WTC11 (cell line): ENCODE data around the gene LSM3. TPM values are rescaled to one million over a fixed set of nuclear protein-coding genes. Genes with fewer than 3 reads are reported as not detected.
A peak's percentile ranks its signal among the peaks of the same experiment; 100 is the strongest.

ENCODE experiments used
- ATAC-seq: fragments of 200-7000 bp; cut with Tn5 transposase; 2 replicates; pipeline ENCODE4 v1.10.0; 2021; ENCODE audit warnings: mild to moderate bottlenecking, moderate library complexity
- CTCF ChIA-PET: fragments of 300-600 bp; sonication (Branson Sonifier 250); formaldehyde crosslinking; loops from one replicate; lab custom pipeline; 2021; ENCODE audit warnings: antibody characterized with exemption; lab: Charles Lee
- POLR2A ChIA-PET: fragments of 350-600 bp; sonication (Branson Sonifier 250); formaldehyde crosslinking; loops from one replicate; lab custom pipeline; 2021; ENCODE audit warnings: antibody characterized with exemption; lab: Charles Lee
- DNase-seq: peaks from one replicate; pipeline ENCODE4 v3.0.0; 2021; ENCODE audit warnings: low spot score
- H3K27ac Mint-ChIP-seq: 2 replicates; pipeline ENCODE4 v1.8.0; 2021; ENCODE audit warnings: mixed read lengths
- H3K27me3 Mint-ChIP-seq: 2 replicates; pipeline ENCODE4 v1.8.0; 2021; ENCODE audit warnings: low read depth, mild to moderate bottlenecking, moderate library complexity, mixed read lengths
- H3K36me3 Mint-ChIP-seq: 2 replicates; pipeline ENCODE4 v1.8.0; 2021; ENCODE audit warnings: mixed read lengths
- H3K4me1 Mint-ChIP-seq: 2 replicates; pipeline ENCODE4 v1.8.0; 2022; ENCODE audit warnings: mixed read lengths
- H3K4me3 Mint-ChIP-seq: 2 replicates; pipeline ENCODE4 v1.8.0; 2021; ENCODE audit warnings: mild to moderate bottlenecking, moderate library complexity, mixed read lengths
- H3K9me3 Mint-ChIP-seq: 2 replicates; pipeline ENCODE4 v1.8.0; 2021; ENCODE audit warnings: mixed read lengths
- CREB1 ChIP-seq: sonication (generic); formaldehyde crosslinking; IDR thresholded peaks from 2 replicates; pipeline ENCODE4 v1.8.0; 2023; ENCODE audit warnings: mild to moderate bottlenecking, missing genetic modification reagents
- EMX1 ChIP-seq: fragments of 250-450 bp; sonication (Bioruptor Pico); IDR thresholded peaks from 2 replicates; pipeline ENCODE4 v1.8.0; 2021; ENCODE audit warnings: mild to moderate bottlenecking
- FOXJ3 ChIP-seq: sonication (generic); formaldehyde crosslinking; IDR thresholded peaks from 2 replicates; pipeline ENCODE4 v1.9.0; 2021; ENCODE audit warnings: missing genetic modification reagents, mild to moderate bottlenecking, borderline replicate concordance
- JAZF1 ChIP-seq: fragments of 250-450 bp; sonication (Bioruptor Pico); IDR thresholded peaks from 2 replicates; pipeline ENCODE4 v1.9.0; 2021; ENCODE audit warnings: moderate library complexity, mild to moderate bottlenecking, inconsistent platforms
- NFATC4 ChIP-seq: fragments of 250-450 bp; sonication (Bioruptor Pico); IDR thresholded peaks from 2 replicates; pipeline ENCODE4 v1.9.0; 2021; ENCODE audit warnings: mild to moderate bottlenecking
- NR3C1 ChIP-seq: sonication (generic); formaldehyde crosslinking; conservative IDR thresholded peaks from 2 replicates; pipeline ENCODE4 v1.8.1; 2023; ENCODE audit warnings: low read depth, mild to moderate bottlenecking, missing genetic modification reagents
- TCF7 ChIP-seq: sonication (generic); formaldehyde crosslinking; IDR thresholded peaks from 2 replicates; pipeline ENCODE4 v1.8.0; 2022; ENCODE audit warnings: mild to moderate bottlenecking, low read depth, missing genetic modification reagents, moderate library complexity
- TEAD4 ChIP-seq: sonication (generic); formaldehyde crosslinking; IDR thresholded peaks from 2 replicates; pipeline ENCODE4 v1.8.0; 2022; ENCODE audit warnings: mild to moderate bottlenecking, missing genetic modification reagents
- TP53 ChIP-seq: sonication (generic); formaldehyde crosslinking; IDR thresholded peaks from 2 replicates; pipeline ENCODE4 v1.8.1; 2023; ENCODE audit warnings: mild to moderate bottlenecking, missing genetic modification reagents
- ZBTB21 ChIP-seq: sonication (generic); formaldehyde crosslinking; IDR thresholded peaks from 2 replicates; pipeline ENCODE4 v1.8.1; 2023; ENCODE audit warnings: mild to moderate bottlenecking, missing genetic modification reagents, borderline replicate concordance
- ZNF138 ChIP-seq: sonication (generic); formaldehyde crosslinking; conservative IDR thresholded peaks from 2 replicates; pipeline ENCODE4 v1.8.1; 2022; ENCODE audit warnings: mild to moderate bottlenecking, moderate library complexity, missing genetic modification reagents
- ZNF232 ChIP-seq: sonication (generic); formaldehyde crosslinking; IDR thresholded peaks from 2 replicates; pipeline ENCODE4 v1.8.0; 2022; ENCODE audit warnings: mild to moderate bottlenecking, missing genetic modification reagents
- ZNF317 ChIP-seq: sonication (generic); formaldehyde crosslinking; IDR thresholded peaks from 2 replicates; pipeline ENCODE4 v1.8.1; 2023; ENCODE audit warnings: low read depth, mild to moderate bottlenecking, moderate library complexity, missing genetic modification reagents, borderline replicate concordance
- total RNA-seq: library from RNA; stranded (reverse); gene quantifications from 3 replicates; pipeline ENCODE4 v1.2.3, GENCODE V29; 2021
- TF ChIP-seq, protein P1 (sequence below): sonication (generic); formaldehyde crosslinking; conservative IDR thresholded peaks from 2 replicates; pipeline ENCODE4 v1.8.1; 2022; ENCODE audit warnings: mild to moderate bottlenecking, missing genetic modification reagents
- TF ChIP-seq, protein P2 (sequence below): fragments of 250-450 bp; sonication (Bioruptor Pico); IDR thresholded peaks from 2 replicates; pipeline ENCODE4 v1.9.0; 2021; ENCODE audit warnings: moderate library complexity, mild to moderate bottlenecking, inconsistent platforms, borderline replicate concordance
- TF ChIP-seq, protein P3 (sequence below): sonication (generic); formaldehyde crosslinking; IDR thresholded peaks from 2 replicates; pipeline ENCODE4 v1.8.0; 2023; ENCODE audit warnings: mild to moderate bottlenecking, missing genetic modification reagents
- TF ChIP-seq, protein P4 (sequence below): sonication (generic); formaldehyde crosslinking; IDR thresholded peaks from 2 replicates; pipeline ENCODE4 v1.8.1; 2023; ENCODE audit warnings: mild to moderate bottlenecking, moderate library complexity, missing genetic modification reagents
- TF ChIP-seq, protein P5 (sequence below): sonication (generic); formaldehyde crosslinking; IDR thresholded peaks from 2 replicates; pipeline ENCODE4 v1.8.1; 2023; ENCODE audit warnings: mild to moderate bottlenecking, missing genetic modification reagents, moderate library complexity
- TF ChIP-seq, protein P6 (sequence below): fragments of 250-450 bp; sonication (Bioruptor Pico); IDR thresholded peaks from 2 replicates; pipeline ENCODE4 v1.9.0; 2021; ENCODE audit warnings: mild to moderate bottlenecking
- TF ChIP-seq, protein P7 (sequence below): sonication (generic); formaldehyde crosslinking; IDR thresholded peaks from 2 replicates; pipeline ENCODE4 v1.8.1; 2023; ENCODE audit warnings: mild to moderate bottlenecking, missing genetic modification reagents, moderate library complexity
- TF ChIP-seq, protein P8 (sequence below): fragments of 250-450 bp; sonication (Bioruptor Pico); IDR thresholded peaks from 2 replicates; pipeline ENCODE4 v1.9.0; 2021; ENCODE audit warnings: mild to moderate bottlenecking, borderline replicate concordance

LSM3 gene
- total RNA-seq, 1 experiment from 2014 or later, result 21.4 TPM

DNA sequence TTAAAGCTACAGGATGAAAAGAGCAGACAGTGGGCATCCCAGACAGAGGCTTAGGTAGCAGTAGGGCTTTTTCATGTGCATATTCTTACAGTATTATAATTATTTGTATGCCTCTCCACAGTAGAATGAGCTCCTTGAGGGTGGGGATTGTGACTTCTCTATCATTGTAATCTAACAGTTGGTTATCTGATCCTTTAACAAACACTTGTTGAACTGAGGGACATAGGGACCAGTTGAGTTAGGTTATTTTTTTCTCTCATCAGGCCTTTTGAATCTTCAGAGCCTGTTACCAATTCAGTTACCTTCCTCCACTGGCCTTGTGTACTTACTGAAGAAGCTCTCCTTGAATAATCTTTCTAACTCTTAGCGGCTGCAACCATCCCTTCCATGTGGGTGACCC, 1.2 kb downstream of the LSM3 start:
- TF ChIP-seq ZBTB21 (CRISPR knock-in tag), result no peak
- TF ChIP-seq, protein P1, sequence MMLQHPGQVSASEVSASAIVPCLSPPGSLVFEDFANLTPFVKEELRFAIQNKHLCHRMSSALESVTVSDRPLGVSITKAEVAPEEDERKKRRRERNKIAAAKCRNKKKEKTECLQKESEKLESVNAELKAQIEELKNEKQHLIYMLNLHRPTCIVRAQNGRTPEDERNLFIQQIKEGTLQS (CRISPR knock-in tag), result no peak
- TF ChIP-seq, protein P2, sequence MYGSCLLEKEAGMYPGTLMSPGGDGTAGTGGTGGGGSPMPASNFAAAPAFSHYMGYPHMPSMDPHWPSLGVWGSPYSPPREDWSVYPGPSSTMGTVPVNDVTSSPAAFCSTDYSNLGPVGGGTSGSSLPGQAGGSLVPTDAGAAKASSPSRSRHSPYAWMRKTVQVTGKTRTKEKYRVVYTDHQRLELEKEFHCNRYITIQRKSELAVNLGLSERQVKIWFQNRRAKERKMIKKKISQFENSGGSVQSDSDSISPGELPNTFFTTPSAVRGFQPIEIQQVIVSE (CRISPR knock-in tag), result no peak
- TF ChIP-seq TCF7, result no peak
- TF ChIP-seq NR3C1 (CRISPR knock-in tag), result no peak
- no peak for TF ChIP-seq FOXJ3
- no peak for TF ChIP-seq ZNF317 (CRISPR knock-in tag)
- TF ChIP-seq TP53 (CRISPR knock-in tag), result no peak
- TF ChIP-seq, protein P3, sequence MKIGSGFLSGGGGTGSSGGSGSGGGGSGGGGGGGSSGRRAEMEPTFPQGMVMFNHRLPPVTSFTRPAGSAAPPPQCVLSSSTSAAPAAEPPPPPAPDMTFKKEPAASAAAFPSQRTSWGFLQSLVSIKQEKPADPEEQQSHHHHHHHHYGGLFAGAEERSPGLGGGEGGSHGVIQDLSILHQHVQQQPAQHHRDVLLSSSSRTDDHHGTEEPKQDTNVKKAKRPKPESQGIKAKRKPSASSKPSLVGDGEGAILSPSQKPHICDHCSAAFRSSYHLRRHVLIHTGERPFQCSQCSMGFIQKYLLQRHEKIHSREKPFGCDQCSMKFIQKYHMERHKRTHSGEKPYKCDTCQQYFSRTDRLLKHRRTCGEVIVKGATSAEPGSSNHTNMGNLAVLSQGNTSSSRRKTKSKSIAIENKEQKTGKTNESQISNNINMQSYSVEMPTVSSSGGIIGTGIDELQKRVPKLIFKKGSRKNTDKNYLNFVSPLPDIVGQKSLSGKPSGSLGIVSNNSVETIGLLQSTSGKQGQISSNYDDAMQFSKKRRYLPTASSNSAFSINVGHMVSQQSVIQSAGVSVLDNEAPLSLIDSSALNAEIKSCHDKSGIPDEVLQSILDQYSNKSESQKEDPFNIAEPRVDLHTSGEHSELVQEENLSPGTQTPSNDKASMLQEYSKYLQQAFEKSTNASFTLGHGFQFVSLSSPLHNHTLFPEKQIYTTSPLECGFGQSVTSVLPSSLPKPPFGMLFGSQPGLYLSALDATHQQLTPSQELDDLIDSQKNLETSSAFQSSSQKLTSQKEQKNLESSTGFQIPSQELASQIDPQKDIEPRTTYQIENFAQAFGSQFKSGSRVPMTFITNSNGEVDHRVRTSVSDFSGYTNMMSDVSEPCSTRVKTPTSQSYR, result no peak
- TF ChIP-seq ZNF138, result no peak
- no peak for TF ChIP-seq JAZF1 (CRISPR knock-in tag)
- no peak for TF ChIP-seq CREB1 (CRISPR knock-in tag)
- TF ChIP-seq ZNF232 (CRISPR knock-in tag), result no peak
- TF ChIP-seq, protein P4, sequence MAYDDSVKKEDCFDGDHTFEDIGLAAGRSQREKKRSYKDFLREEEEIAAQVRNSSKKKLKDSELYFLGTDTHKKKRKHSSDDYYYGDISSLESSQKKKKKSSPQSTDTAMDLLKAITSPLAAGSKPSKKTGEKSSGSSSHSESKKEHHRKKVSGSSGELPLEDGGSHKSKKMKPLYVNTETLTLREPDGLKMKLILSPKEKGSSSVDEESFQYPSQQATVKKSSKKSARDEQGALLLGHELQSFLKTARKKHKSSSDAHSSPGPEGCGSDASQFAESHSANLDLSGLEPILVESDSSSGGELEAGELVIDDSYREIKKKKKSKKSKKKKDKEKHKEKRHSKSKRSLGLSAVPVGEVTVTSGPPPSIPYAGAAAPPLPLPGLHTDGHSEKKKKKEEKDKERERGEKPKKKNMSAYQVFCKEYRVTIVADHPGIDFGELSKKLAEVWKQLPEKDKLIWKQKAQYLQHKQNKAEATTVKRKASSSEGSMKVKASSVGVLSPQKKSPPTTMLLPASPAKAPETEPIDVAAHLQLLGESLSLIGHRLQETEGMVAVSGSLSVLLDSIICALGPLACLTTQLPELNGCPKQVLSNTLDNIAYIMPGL (CRISPR knock-in tag), result no peak
- Mint-ChIP-seq H3K9me3 (no peaks in the 10 kb centered on the region), H3K36me3 (peaks cover 33% of the 10 kb centered on the region), H3K4me3 (peak overlapping the region; percentile 93), H3K4me1 (peaks cover 29% of the 10 kb centered on the region), H3K27me3 (no peaks in the 10 kb centered on the region), H3K27ac (peak overlapping the region; percentile 99; the same call in 1 of the 2 replicates)
- ChIA-PET POLR2A (no interaction called here), CTCF (interaction anchor here (1.2 to 2.4 kb wide), 3 partner anchors 24 to 283 kb away, joined by 5 to 22 read pairs (median 10); no protein-coding TSS in a partner anchor)
- ATAC-seq (no peak), DNase-seq (no peak)

DNA sequence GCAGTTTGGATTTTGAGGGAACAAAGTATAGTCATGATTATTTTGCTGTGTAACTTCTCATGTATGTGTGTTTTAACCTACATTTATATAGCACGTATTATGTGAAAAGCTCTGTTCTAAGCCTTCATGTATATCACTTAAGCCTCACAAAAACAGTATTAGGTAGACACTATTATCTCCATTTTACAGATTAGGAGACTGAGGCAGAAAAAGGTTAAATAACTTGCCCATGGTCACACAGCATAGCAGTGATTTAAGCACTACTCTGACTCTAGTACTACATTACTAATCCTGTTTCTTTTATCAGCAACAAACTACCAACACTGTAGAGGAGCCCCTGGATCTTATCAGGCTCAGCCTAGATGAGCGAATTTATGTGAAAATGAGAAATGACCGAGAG, 2.6 kb downstream of the LSM3 start:
- Mint-ChIP-seq H3K4me3 (no peak overlapping the region), H3K36me3 (peaks cover 38% of the 10 kb centered on the region), H3K9me3 (no peaks in the 10 kb centered on the region), H3K27me3 (no peaks in the 10 kb centered on the region), H3K4me1 (peaks cover 20% of the 10 kb centered on the region), H3K27ac (no peak overlapping the region)
- ATAC-seq (no peak), DNase-seq (no peak)
- ChIA-PET CTCF (no interaction called here), POLR2A (no interaction called here)
- TF ChIP-seq NFATC4 (CRISPR knock-in tag) (no peak), TEAD4 (CRISPR knock-in tag) (no peak), EMX1 (CRISPR knock-in tag) (no peak)
- TF ChIP-seq, protein P5, sequence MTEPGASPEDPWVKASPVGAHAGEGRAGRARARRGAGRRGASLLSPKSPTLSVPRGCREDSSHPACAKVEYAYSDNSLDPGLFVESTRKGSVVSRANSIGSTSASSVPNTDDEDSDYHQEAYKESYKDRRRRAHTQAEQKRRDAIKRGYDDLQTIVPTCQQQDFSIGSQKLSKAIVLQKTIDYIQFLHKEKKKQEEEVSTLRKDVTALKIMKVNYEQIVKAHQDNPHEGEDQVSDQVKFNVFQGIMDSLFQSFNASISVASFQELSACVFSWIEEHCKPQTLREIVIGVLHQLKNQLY (CRISPR knock-in tag), result no peak
- TF ChIP-seq, protein P6, sequence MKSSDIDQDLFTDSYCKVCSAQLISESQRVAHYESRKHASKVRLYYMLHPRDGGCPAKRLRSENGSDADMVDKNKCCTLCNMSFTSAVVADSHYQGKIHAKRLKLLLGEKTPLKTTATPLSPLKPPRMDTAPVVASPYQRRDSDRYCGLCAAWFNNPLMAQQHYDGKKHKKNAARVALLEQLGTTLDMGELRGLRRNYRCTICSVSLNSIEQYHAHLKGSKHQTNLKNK, result no peak
- TF ChIP-seq, protein P7, sequence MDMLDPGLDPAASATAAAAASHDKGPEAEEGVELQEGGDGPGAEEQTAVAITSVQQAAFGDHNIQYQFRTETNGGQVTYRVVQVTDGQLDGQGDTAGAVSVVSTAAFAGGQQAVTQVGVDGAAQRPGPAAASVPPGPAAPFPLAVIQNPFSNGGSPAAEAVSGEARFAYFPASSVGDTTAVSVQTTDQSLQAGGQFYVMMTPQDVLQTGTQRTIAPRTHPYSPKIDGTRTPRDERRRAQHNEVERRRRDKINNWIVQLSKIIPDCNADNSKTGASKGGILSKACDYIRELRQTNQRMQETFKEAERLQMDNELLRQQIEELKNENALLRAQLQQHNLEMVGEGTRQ (CRISPR knock-in tag), result no peak
- TF ChIP-seq, protein P8, sequence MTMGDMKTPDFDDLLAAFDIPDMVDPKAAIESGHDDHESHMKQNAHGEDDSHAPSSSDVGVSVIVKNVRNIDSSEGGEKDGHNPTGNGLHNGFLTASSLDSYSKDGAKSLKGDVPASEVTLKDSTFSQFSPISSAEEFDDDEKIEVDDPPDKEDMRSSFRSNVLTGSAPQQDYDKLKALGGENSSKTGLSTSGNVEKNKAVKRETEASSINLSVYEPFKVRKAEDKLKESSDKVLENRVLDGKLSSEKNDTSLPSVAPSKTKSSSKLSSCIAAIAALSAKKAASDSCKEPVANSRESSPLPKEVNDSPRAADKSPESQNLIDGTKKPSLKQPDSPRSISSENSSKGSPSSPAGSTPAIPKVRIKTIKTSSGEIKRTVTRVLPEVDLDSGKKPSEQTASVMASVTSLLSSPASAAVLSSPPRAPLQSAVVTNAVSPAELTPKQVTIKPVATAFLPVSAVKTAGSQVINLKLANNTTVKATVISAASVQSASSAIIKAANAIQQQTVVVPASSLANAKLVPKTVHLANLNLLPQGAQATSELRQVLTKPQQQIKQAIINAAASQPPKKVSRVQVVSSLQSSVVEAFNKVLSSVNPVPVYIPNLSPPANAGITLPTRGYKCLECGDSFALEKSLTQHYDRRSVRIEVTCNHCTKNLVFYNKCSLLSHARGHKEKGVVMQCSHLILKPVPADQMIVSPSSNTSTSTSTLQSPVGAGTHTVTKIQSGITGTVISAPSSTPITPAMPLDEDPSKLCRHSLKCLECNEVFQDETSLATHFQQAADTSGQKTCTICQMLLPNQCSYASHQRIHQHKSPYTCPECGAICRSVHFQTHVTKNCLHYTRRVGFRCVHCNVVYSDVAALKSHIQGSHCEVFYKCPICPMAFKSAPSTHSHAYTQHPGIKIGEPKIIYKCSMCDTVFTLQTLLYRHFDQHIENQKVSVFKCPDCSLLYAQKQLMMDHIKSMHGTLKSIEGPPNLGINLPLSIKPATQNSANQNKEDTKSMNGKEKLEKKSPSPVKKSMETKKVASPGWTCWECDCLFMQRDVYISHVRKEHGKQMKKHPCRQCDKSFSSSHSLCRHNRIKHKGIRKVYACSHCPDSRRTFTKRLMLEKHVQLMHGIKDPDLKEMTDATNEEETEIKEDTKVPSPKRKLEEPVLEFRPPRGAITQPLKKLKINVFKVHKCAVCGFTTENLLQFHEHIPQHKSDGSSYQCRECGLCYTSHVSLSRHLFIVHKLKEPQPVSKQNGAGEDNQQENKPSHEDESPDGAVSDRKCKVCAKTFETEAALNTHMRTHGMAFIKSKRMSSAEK, result no peak
- TF ChIP-seq, protein P4 (CRISPR knock-in tag), result no peak
